Liver (tissue), 3 donors: Measurements from ENCODE around the gene RASL10B.

Source experiments
- CTCF ChIP-seq: fragments of 150-350 bp; IDR thresholded peaks from 2 replicates; pipeline ENCODE4 v1.5.1; 2017; ENCODE audit warnings: improper control_type of control experiment, low read depth, low read length; ENCODE audit not compliant: missing input control
- EGR1 ChIP-seq, 2 donors: IDR thresholded peaks; 2 replicates each; pipeline ENCODE4 v1.6.1; 2016 to 2018; ENCODE audit warnings: antibody characterized with exemption in 2 of 2, low read depth in 2 of 2
- RAD21 ChIP-seq, 2 donors: IDR thresholded peaks; 2 replicates each; pipeline ENCODE4 v1.6.1; 2016; ENCODE audit warnings: antibody characterized with exemption in 2 of 2, mild to moderate bottlenecking in 2 of 2
- TF ChIP-seq, protein P1 (sequence below): IDR thresholded peaks from 2 replicates; pipeline ENCODE4 v1.6.1; 2016; ENCODE audit warnings: antibody characterized with exemption
- donor health status: healthy.
- donor health status: healthy.

- TF ChIP-seq CTCF = no peak
- TF ChIP-seq EGR1 (IDR thresholded peaks at IDR 0.05; ENCODE audit: low read depth in 2 of 2) = no peak
- TF ChIP-seq, protein P1, sequence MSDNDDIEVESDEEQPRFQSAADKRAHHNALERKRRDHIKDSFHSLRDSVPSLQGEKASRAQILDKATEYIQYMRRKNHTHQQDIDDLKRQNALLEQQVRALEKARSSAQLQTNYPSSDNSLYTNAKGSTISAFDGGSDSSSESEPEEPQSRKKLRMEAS = no peak
- TF ChIP-seq RAD21 (IDR thresholded peaks at IDR 0.05) = no peak
These were observed 3.8 kb downstream of the RASL10B start for GRCh38 chr17:35735036-35735805.
